Naive thymus-derived CD8-positive, alpha-beta T cell (primary cell): ENCODE measurements around the gene CYSRT1. TPM values are rescaled to one million over a fixed set of nuclear protein-coding genes. Genes with fewer than 3 reads are reported as not detected.

Source experiments
- ATAC-seq, 2 donors: fragments of 150-1000 bp; cut with Tn5 transposase in 1 of 2; sonication (Bioruptor Pico), chemical (Tn5 transposase) in 1 of 2; 1 replicate in 1 of 2; 2 replicates in 1 of 2; pipeline ENCODE4 v1.10.0; 2021; ENCODE audit warnings: mild to moderate bottlenecking in 2 of 2, moderate library complexity in 2 of 2
- POLR2A ChIA-PET: fragments of 350-600 bp; sonication (Branson Sonifier 250); formaldehyde crosslinking; loops from one replicate; lab custom pipeline; 2021; ENCODE audit warnings: antibody characterized with exemption; lab: Charles Lee
- DNase-seq, 10 donors: peaks; one replicate each; pipeline versions ENCODE4 v3.0.0 to v3.0.0-alpha.2; 2020 to 2022
- H3K27ac Mint-ChIP-seq, 10 donors: one replicate each; pipeline ENCODE4 v1.8.0; 2020 to 2022; ENCODE audit warnings: mild to moderate bottlenecking in 10 of 10, mixed read lengths in 10 of 10, moderate library complexity in 4 of 10, inconsistent platforms in 1 of 10
- H3K27me3 Mint-ChIP-seq, 5 donors: one replicate each; pipeline ENCODE4 v1.8.0; 2021 to 2022; ENCODE audit warnings: mixed read lengths in 5 of 5
- H3K36me3 Mint-ChIP-seq, 3 donors: one replicate each; pipeline ENCODE4 v1.8.0; 2020 to 2022; ENCODE audit warnings: mixed read lengths in 3 of 3, mild to moderate bottlenecking in 2 of 3, inconsistent platforms in 1 of 3
- H3K4me1 Mint-ChIP-seq, 4 donors: one replicate each; pipeline ENCODE4 v1.8.0; 2021 to 2022; ENCODE audit warnings: mixed read lengths in 4 of 4
- H3K4me3 Mint-ChIP-seq, 10 donors: one replicate each; pipeline ENCODE4 v1.8.0; 2020 to 2022; ENCODE audit warnings: mild to moderate bottlenecking in 10 of 10, mixed read lengths in 10 of 10, moderate library complexity in 6 of 10, inconsistent platforms in 1 of 10
- H3K9me3 Mint-ChIP-seq, 9 donors: one replicate each; pipeline ENCODE4 v1.8.0; 2020 to 2022; ENCODE audit warnings: mixed read lengths in 9 of 9, mild to moderate bottlenecking in 3 of 9, inconsistent platforms in 1 of 9, moderate library complexity in 1 of 9
- polyA plus RNA-seq, 3 donors: library from polyadenylated mRNA; unstranded; fragments of 300-500 nt; fragmentation: Illumina TruSeq; gene quantifications; one replicate each; pipeline ENCODE4 v1.2.3, GENCODE V29; 2021
- total RNA-seq, 8 experiments: library from RNA in 2 of 8; stranded (reverse) in 2 of 8; gene quantifications; one replicate each; pipeline ENCODE4 v1.2.3 and lab custom pipeline; 2021 to 2026

CYSRT1 gene
- total and polyA plus RNA-seq, 5 experiments from 2014 or later, result 0.30 to 0.47 TPM; not detected in 3

DNA sequence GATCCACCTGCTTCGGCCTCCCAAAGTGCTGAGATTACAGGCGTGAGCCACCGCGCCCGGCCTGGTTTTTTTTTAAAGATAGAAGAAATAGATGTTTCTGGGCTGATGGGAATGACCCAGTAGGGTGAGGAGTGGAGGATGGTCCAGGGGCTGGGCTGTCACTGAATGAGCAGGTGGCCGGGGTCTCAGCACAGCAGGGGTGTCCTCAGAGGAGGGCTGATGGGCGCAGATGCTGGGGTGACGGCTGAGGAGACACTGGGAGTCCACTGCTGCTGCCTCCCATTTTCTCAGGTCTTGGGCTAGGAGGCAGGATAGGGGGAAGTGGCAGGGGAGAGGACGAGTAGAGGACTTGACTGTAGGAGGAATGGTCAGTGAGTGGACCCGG lies 50.2 kb downstream of the CYSRT1 start:
- POLR2A ChIA-PET, result no interaction called here
- H3K4me3 Mint-ChIP-seq, result peak overlapping the region in 3 of 10 donors; percentile 10 to 39 (median 18)
- DNase-seq (no peak), ATAC-seq (no peak)
- peaks cover 0 to 35% (median 14%) of the 10 kb centered on the region in 5 donors for H3K27me3 Mint-ChIP-seq
- H3K4me1 Mint-ChIP-seq, result peaks cover 18 to 34% (median 32%) of the 10 kb centered on the region in 4 donors
- H3K9me3 Mint-ChIP-seq, result no peaks in the 10 kb centered on the region
- H3K36me3 Mint-ChIP-seq, result peaks cover 0 to 17% (median 0%) of the 10 kb centered on the region in 3 donors
- peak overlapping the region in 1 of 10 donors; percentile 37 for H3K27ac Mint-ChIP-seq

Other genes starting within 250 kb of the CYSRT1 start
Only the 30 nearest of the 32 such genes appear.
- 100 to 1,000 TPM; 129 to 137 TPM for gene PAXX, start 232.8 kb upstream of the CYSRT1 start, total RNA-seq
- gene PAXX, start 232.8 kb upstream of the CYSRT1 start, polyA plus RNA-seq, result 100 to 1,000 TPM; 104 to 119 (median 112) TPM
- 10 to 100 TPM; 11.1 to 13.5 TPM for gene CLIC3, start 228.6 kb upstream of the CYSRT1 start, total RNA-seq
- 10 to 100 TPM in 2 of 3 donors, 1 to 10 TPM in 1; 7.0 to 30.2 (median 16.9) TPM for gene CLIC3, start 228.6 kb upstream of the CYSRT1 start, polyA plus RNA-seq
- gene ABCA2, start 196.9 kb upstream of the CYSRT1 start, total RNA-seq, result 10 to 100 TPM; 37.0 to 41.5 TPM
- 1 to 10 TPM; 3.9 to 9.4 (median 4.7) TPM for gene ABCA2, start 196.9 kb upstream of the CYSRT1 start, polyA plus RNA-seq
- under 1 TPM in 1 of 2 experiments, not detected in 1; 0.13 TPM for gene FUT7, start 193.1 kb upstream of the CYSRT1 start, total RNA-seq
- 1 to 10 TPM; 1.2 to 1.6 (median 1.6) TPM for gene FUT7, start 193.1 kb upstream of the CYSRT1 start, polyA plus RNA-seq
- gene NPDC1, start 179.0 kb upstream of the CYSRT1 start, total RNA-seq, result 1 to 10 TPM; 2.8 to 4.3 TPM
- 1 to 10 TPM; 2.1 to 9.3 (median 4.2) TPM for gene NPDC1, start 179.0 kb upstream of the CYSRT1 start, polyA plus RNA-seq
- not detected for gene ENTPD2, start 171.1 kb upstream of the CYSRT1 start, total RNA-seq
- gene ENTPD2, start 171.1 kb upstream of the CYSRT1 start, polyA plus RNA-seq, result not detected
- gene SAPCD2, start 154.6 kb upstream of the CYSRT1 start, total RNA-seq, result under 1 TPM; 0.27 to 0.44 TPM
- under 1 TPM in 2 of 3 donors, not detected in 1; 0.23 to 0.27 TPM for gene SAPCD2, start 154.6 kb upstream of the CYSRT1 start, polyA plus RNA-seq
- 10 to 100 TPM; 25.2 to 28.7 TPM for gene UAP1L1, start 147.7 kb upstream of the CYSRT1 start, total RNA-seq
- 1 to 10 TPM; 2.3 to 7.8 (median 2.8) TPM for gene UAP1L1, start 147.7 kb upstream of the CYSRT1 start, polyA plus RNA-seq
- 10 to 100 TPM; 66.9 to 73.2 TPM for gene MAN1B1, start 138.2 kb upstream of the CYSRT1 start, total RNA-seq
- 10 to 100 TPM; 30.6 to 46.6 (median 38.3) TPM for gene MAN1B1, start 138.2 kb upstream of the CYSRT1 start, polyA plus RNA-seq
- gene DPP7, start 110.4 kb upstream of the CYSRT1 start, total RNA-seq, result 100 to 1,000 TPM; 278 to 298 TPM
- gene DPP7, start 110.4 kb upstream of the CYSRT1 start, polyA plus RNA-seq, result 100 to 1,000 TPM in 2 of 3 donors, 10 to 100 TPM in 1; 98.7 to 126 (median 121) TPM
- gene GRIN1, start 86.0 kb upstream of the CYSRT1 start, total RNA-seq, result not detected
- gene GRIN1, start 86.0 kb upstream of the CYSRT1 start, polyA plus RNA-seq, result not detected
- not detected for gene LRRC26, start 55.1 kb upstream of the CYSRT1 start, total RNA-seq
- gene LRRC26, start 55.1 kb upstream of the CYSRT1 start, polyA plus RNA-seq, result not detected
- not detected for gene TMEM210, start 53.1 kb upstream of the CYSRT1 start, total RNA-seq
- gene TMEM210, start 53.1 kb upstream of the CYSRT1 start, polyA plus RNA-seq, result not detected
- 100 to 1,000 TPM; 143 to 146 TPM for gene ANAPC2, start 36.6 kb upstream of the CYSRT1 start, total RNA-seq
- gene ANAPC2, start 36.6 kb upstream of the CYSRT1 start, polyA plus RNA-seq, result 1 to 10 TPM; 3.4 to 5.9 (median 4.3) TPM
- gene SSNA1, start 36.5 kb upstream of the CYSRT1 start, total RNA-seq, result 10 to 100 TPM; 39.2 to 43.4 TPM
- gene SSNA1, start 36.5 kb upstream of the CYSRT1 start, polyA plus RNA-seq, result 100 to 1,000 TPM in 2 of 3 donors, 10 to 100 TPM in 1; 97.8 to 123 (median 119) TPM
- gene TPRN, start 24.4 kb upstream of the CYSRT1 start, total RNA-seq, result 10 to 100 TPM; 10.1 TPM
- gene TPRN, start 24.4 kb upstream of the CYSRT1 start, polyA plus RNA-seq, result under 1 TPM; 0.15 to 0.42 (median 0.39) TPM
- 10 to 100 TPM; 42.7 to 43.0 TPM for gene TMEM203, start 19.5 kb upstream of the CYSRT1 start, total RNA-seq
- gene TMEM203, start 19.5 kb upstream of the CYSRT1 start, polyA plus RNA-seq, result 100 to 1,000 TPM; 128 to 163 (median 155) TPM
- gene NDOR1, start 19.5 kb upstream of the CYSRT1 start, total RNA-seq, result 10 to 100 TPM; 35.0 to 39.8 TPM
- gene NDOR1, start 19.5 kb upstream of the CYSRT1 start, polyA plus RNA-seq, result 1 to 10 TPM; 2.4 to 9.5 (median 5.7) TPM
- gene RNF208, start 2.9 kb upstream of the CYSRT1 start, total RNA-seq, result 1 to 10 TPM in 1 of 2 experiments, under 1 TPM in 1; 0.91 to 1.7 TPM
- gene RNF208, start 2.9 kb upstream of the CYSRT1 start, polyA plus RNA-seq, result not detected
- gene RNF224, start 2.3 kb downstream of the CYSRT1 start, total RNA-seq, result under 1 TPM in 1 of 2 experiments, not detected in 1; 0.21 TPM
- gene RNF224, start 2.3 kb downstream of the CYSRT1 start, polyA plus RNA-seq, result not detected
- not detected for gene SLC34A3, start 5.7 kb downstream of the CYSRT1 start, total RNA-seq
- not detected for gene SLC34A3, start 5.7 kb downstream of the CYSRT1 start, polyA plus RNA-seq
- gene TUBB4B, start 16.1 kb downstream of the CYSRT1 start, total RNA-seq, result 10 to 100 TPM; 60.2 TPM
- gene TUBB4B, start 16.1 kb downstream of the CYSRT1 start, polyA plus RNA-seq, result 10 to 100 TPM; 10.8 to 23.4 (median 22.5) TPM
- not detected for gene STPG3, start 26.1 kb downstream of the CYSRT1 start, total RNA-seq
- gene STPG3, start 26.1 kb downstream of the CYSRT1 start, polyA plus RNA-seq, result not detected
- 10 to 100 TPM; 42.4 to 45.9 TPM for gene NELFB, start 30.2 kb downstream of the CYSRT1 start, total RNA-seq
- 10 to 100 TPM; 20.4 to 29.7 (median 25.0) TPM for gene NELFB, start 30.2 kb downstream of the CYSRT1 start, polyA plus RNA-seq
- 1 to 10 TPM in 1 of 2 experiments, under 1 TPM in 1; 0.91 to 1.4 TPM for gene TOR4A, start 52.6 kb downstream of the CYSRT1 start, total RNA-seq
- gene TOR4A, start 52.6 kb downstream of the CYSRT1 start, polyA plus RNA-seq, result under 1 TPM in 2 of 3 donors, not detected in 1; 0.12 to 0.15 TPM
- gene NRARP, start 77.1 kb downstream of the CYSRT1 start, total RNA-seq, result 1 to 10 TPM; 2.4 to 2.5 TPM
- gene NRARP, start 77.1 kb downstream of the CYSRT1 start, polyA plus RNA-seq, result not detected
- gene EXD3, start 198.0 kb downstream of the CYSRT1 start, total RNA-seq, result 10 to 100 TPM; 26.4 to 28.3 TPM
- 1 to 10 TPM; 2.6 to 4.3 (median 3.9) TPM for gene EXD3, start 198.0 kb downstream of the CYSRT1 start, polyA plus RNA-seq
- gene NOXA1, start 198.2 kb downstream of the CYSRT1 start, total RNA-seq, result 1 to 10 TPM; 4.1 to 4.5 TPM
- 1 to 10 TPM in 2 of 3 donors, under 1 TPM in 1; 0.75 to 1.1 (median 1.1) TPM for gene NOXA1, start 198.2 kb downstream of the CYSRT1 start, polyA plus RNA-seq
- not detected for gene ENTPD8, start 216.2 kb downstream of the CYSRT1 start, total RNA-seq
- gene ENTPD8, start 216.2 kb downstream of the CYSRT1 start, polyA plus RNA-seq, result not detected
- 10 to 100 TPM; 19.1 to 19.3 TPM for gene NSMF, start 234.2 kb downstream of the CYSRT1 start, total RNA-seq
- 10 to 100 TPM in 1 of 3 donors, 1 to 10 TPM in 2; 7.7 to 14.7 (median 8.2) TPM for gene NSMF, start 234.2 kb downstream of the CYSRT1 start, polyA plus RNA-seq